ENCODE data around the gene USP34.

USP34 gene

DNA sequence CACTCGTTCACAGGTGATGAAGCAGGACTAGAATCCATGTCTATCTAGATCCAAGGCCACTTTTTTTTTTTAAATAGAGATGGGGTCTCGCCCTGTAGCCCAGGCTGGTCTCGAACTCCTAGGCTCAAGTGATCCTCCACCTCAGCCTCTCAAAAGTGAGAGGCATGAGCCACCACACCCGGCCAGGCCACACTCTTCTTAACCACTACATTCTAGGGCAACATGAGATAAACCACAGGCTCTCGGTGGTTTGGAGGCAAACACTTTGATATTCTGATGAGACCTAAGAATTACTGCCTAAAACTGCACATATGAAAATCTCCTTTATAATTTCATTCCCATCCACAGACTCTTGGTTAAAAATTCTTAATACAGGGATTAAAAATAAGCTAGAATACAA, 51.8 kb downstream of the USP34 start:
- TF ChIP-seq POLR2A (IDR thresholded peaks at IDR 0.05; ENCODE audit: extremely low read depth, insufficient read length): no peak
- TF ChIP-seq MYC (IDR thresholded peaks at IDR 0.05; ENCODE audit: low read depth, low read length): no peak
- TF ChIP-seq, protein P1, sequence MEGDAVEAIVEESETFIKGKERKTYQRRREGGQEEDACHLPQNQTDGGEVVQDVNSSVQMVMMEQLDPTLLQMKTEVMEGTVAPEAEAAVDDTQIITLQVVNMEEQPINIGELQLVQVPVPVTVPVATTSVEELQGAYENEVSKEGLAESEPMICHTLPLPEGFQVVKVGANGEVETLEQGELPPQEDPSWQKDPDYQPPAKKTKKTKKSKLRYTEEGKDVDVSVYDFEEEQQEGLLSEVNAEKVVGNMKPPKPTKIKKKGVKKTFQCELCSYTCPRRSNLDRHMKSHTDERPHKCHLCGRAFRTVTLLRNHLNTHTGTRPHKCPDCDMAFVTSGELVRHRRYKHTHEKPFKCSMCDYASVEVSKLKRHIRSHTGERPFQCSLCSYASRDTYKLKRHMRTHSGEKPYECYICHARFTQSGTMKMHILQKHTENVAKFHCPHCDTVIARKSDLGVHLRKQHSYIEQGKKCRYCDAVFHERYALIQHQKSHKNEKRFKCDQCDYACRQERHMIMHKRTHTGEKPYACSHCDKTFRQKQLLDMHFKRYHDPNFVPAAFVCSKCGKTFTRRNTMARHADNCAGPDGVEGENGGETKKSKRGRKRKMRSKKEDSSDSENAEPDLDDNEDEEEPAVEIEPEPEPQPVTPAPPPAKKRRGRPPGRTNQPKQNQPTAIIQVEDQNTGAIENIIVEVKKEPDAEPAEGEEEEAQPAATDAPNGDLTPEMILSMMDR (IDR thresholded peaks at IDR 0.05; ENCODE audit: low read depth, low read length): no peak
- TF ChIP-seq, protein P2, sequence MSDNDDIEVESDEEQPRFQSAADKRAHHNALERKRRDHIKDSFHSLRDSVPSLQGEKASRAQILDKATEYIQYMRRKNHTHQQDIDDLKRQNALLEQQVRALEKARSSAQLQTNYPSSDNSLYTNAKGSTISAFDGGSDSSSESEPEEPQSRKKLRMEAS (IDR thresholded peaks at IDR 0.05; ENCODE audit: low read depth, low read length): no peak
- DNase-seq (ENCODE audit: low read depth): no peak
- H3K4me3 ChIP-seq (ENCODE audit: low read depth, low read length): no peak overlapping the region

DNA sequence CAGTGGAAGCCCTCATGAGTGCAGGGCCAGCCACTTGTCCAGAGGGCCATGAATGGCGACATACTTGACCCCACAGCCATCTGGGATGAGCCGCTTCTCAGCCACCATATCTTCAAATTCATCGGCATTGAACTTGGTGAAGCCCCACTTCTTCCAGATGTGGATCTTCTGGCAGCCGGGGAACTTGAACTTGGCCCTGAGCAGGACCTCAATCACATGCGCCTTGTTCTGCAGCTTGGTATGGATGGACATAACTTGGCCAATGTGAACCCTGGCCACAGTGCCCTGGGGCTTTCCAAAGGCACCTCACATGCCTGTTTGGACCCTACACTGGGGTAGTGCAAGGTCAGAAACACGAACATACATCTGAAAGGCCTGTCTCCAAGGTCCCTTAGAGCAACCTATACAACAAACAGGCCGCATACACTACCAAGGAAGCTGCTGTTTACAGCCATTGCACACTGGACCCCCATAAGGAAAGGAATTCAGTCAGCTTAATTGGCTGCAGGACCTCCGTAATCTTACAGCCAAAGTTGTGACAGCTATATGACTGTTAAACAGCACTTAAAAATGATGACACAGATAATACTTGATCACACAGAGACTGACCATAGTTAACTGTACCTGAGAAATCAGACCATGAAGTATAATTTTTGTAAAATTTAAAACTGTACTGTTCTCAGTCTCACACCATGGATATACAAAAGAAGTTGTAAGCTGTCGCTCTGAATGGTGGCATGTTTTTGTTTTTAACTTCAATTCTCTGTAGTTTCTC, 53.8 kb downstream of the USP34 start:
- DNase-seq (ENCODE audit: low read depth): no peak
- TF ChIP-seq, protein P2 (IDR thresholded peaks at IDR 0.05; ENCODE audit: low read depth, low read length): no peak
- no peak for TF ChIP-seq POLR2A (IDR thresholded peaks at IDR 0.05; ENCODE audit: extremely low read depth, insufficient read length)
- TF ChIP-seq, protein P1 (IDR thresholded peaks at IDR 0.05; ENCODE audit: low read depth, low read length): no peak
- no peak for TF ChIP-seq MYC (IDR thresholded peaks at IDR 0.05; ENCODE audit: low read depth, low read length)
- H3K4me3 ChIP-seq (ENCODE audit: low read depth, low read length): no peak overlapping the region

DNA sequence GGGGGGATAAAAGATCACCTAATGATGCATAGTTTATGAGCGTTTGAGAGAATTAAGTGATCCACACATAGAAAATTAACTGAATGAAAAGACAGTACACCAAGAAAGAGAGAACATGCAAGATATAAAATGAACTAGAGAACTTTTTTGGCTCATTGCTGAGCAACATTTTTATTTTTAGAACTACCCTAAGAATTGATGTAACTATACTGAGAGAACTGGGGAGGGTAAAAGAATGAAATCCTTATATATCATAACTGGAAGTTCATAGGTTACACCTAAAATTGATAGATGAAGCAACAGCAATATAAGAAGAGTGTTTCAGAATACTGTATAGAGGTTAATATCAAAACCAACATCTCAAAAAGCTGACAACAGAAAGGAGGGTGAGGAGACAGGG, 55.6 kb downstream of the USP34 start:
- H3K4me3 ChIP-seq (ENCODE audit: low read depth, low read length): no peak overlapping the region
- DNase-seq (ENCODE audit: low read depth): no peak
- TF ChIP-seq POLR2A (IDR thresholded peaks at IDR 0.05; ENCODE audit: extremely low read depth, insufficient read length): no peak
- TF ChIP-seq, protein P2 (IDR thresholded peaks at IDR 0.05; ENCODE audit: low read depth, low read length): no peak

DNA sequence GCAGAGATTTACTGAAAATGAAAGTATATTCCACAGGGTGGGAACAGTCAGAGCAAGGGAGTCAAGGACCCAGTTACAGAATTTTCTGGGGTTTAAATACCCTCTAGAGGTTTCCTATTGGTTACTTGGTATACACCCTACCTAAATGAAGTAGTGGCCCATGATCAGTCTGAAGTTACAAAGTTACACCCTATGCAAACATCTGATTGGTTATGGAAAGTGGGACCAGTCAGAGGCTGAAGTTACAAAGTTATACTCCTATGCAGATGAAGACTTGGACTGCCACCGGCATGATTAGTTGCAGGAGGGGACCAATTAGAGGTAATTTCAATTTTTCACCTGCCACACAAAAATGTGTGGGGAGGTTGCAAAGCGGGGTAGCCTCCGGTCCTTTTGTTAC, 56.2 kb downstream of the USP34 start:
- DNase-seq (ENCODE audit: low read depth): no peak
- no peak overlapping the region for H3K4me3 ChIP-seq (ENCODE audit: low read depth, low read length)
- TF ChIP-seq, protein P2 (IDR thresholded peaks at IDR 0.05; ENCODE audit: low read depth, low read length): no peak
- no peak for TF ChIP-seq MYC (IDR thresholded peaks at IDR 0.05; ENCODE audit: low read depth, low read length)
- TF ChIP-seq, protein P1 (IDR thresholded peaks at IDR 0.05; ENCODE audit: low read depth, low read length): no peak
- no peak for TF ChIP-seq POLR2A (IDR thresholded peaks at IDR 0.05; ENCODE audit: extremely low read depth, insufficient read length)

DNA sequence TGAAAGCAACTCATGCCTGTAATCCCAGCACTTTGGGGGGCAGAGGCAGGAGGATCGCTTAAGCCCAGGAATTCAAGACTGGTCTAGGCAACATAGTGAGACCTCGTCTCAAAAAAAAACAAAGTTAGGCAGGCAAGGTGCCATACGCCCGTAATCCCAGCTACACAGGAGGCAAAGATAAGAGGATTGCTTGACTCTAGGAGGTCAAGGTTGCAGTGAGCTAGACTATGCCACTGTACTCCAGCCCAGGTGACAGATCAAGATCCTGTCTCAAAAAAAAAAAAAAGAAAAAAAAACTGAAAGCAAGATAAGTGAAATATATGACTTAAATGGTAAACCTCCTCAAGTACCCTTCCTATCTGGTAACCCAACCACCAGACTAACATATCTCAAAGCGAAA, 59.8 kb downstream of the USP34 start:
- TF ChIP-seq, protein P1 (IDR thresholded peaks at IDR 0.05; ENCODE audit: low read depth, low read length): no peak
- no peak for TF ChIP-seq POLR2A (IDR thresholded peaks at IDR 0.05; ENCODE audit: extremely low read depth, insufficient read length)
- TF ChIP-seq, protein P2 (IDR thresholded peaks at IDR 0.05; ENCODE audit: low read depth, low read length): no peak
- TF ChIP-seq MYC (IDR thresholded peaks at IDR 0.05; ENCODE audit: low read depth, low read length): no peak
- no peak for DNase-seq (ENCODE audit: low read depth)
- H3K4me3 ChIP-seq (ENCODE audit: low read depth, low read length): no peak overlapping the region

DNA sequence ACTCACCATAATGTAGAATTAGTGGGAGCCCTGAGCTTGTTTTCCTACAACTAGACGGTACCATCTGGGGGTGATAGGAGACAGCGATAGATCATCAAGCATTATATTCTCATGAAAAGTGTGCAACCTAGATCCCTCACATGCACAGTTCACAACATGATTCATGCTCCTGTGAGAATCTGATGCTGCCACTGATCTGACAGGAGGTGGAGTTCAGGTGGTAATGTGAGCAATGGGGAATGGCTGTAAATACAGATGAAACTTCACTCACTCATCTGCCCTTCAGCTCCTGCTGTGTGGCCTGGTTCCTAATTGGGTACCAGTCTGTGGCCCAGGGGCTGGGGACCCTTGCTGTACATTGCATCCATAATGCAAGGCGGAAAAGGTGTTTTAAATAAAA, 60.7 kb downstream of the USP34 start:
- DNase-seq (ENCODE audit: low read depth): no peak
- TF ChIP-seq POLR2A (IDR thresholded peaks at IDR 0.05; ENCODE audit: extremely low read depth, insufficient read length): no peak
- no peak overlapping the region for H3K4me3 ChIP-seq (ENCODE audit: low read depth, low read length)

All from NB4 (cell line).